IMR-90 (cell line): Measurements from ENCODE around the gene SARDH. TPM values are rescaled to one million over a fixed set of nuclear protein-coding genes. Genes with fewer than 3 reads are reported as not detected.

Experiments
- ATAC-seq: fragments of 200-7000 bp; cut with Tn5 transposase; 2 replicates; pipeline ENCODE4 v1.9.1; 2020; ENCODE audit warnings: low read depth, mild to moderate bottlenecking, moderate library complexity
- BruUV-seq: library from RNA; stranded (reverse); fragments of 400-500 nt; replicated peaks from 2 replicates; lab custom pipeline; 2021; lab: Mats Ljungman, UMichigan
- CTCF ChIA-PET: fragments of 300-600 bp; formaldehyde crosslinking; extraction: SDS; loops from one replicate; lab custom pipeline; 2021; ENCODE audit warnings: antibody characterized with exemption; lab: Yijun Ruan, JAX
- POLR2A ChIA-PET: fragments of 300-600 bp; sonication (Branson Sonifier 250); formaldehyde crosslinking; loops from one replicate; lab custom pipeline; 2022; ENCODE audit warnings: antibody characterized with exemption; ENCODE audit not compliant: unreplicated experiment; lab: Charles Lee
- DNase-seq: peaks from one replicate; pipeline ENCODE4 v3.0.0; 2013
- H2AFZ ChIP-seq: replicated peaks from 2 replicates; pipeline ENCODE3; 2013; ENCODE audit warnings: low read length, mild to moderate bottlenecking; ENCODE audit not compliant: poor library complexity
- H2AK5ac ChIP-seq: 2 replicates; pipeline ENCODE4 v1.6.1; 2013; ENCODE audit warnings: low read depth, low read length, inconsistent platforms
- H2AK9ac ChIP-seq: replicated peaks from 2 replicates; pipeline ENCODE3; 2013; ENCODE audit warnings: mild to moderate bottlenecking, low read depth, low read length, moderate library complexity; ENCODE audit not compliant: poor library complexity
- H2BK120ac ChIP-seq: 2 replicates; pipeline ENCODE4 v1.6.1; 2013; ENCODE audit warnings: low read depth, low read length, inconsistent platforms
- H2BK15ac ChIP-seq: 3 replicates; pipeline ENCODE4 v1.6.1; 2013; ENCODE audit warnings: low read depth, low read length, inconsistent platforms
- H2BK20ac ChIP-seq: 2 replicates; pipeline ENCODE4 v1.6.1; 2013; ENCODE audit warnings: low read depth, mild to moderate bottlenecking, inconsistent platforms, low read length, moderate library complexity
- H2BK5ac ChIP-seq: 2 replicates; pipeline ENCODE4 v1.6.1; 2013; ENCODE audit warnings: mild to moderate bottlenecking, low read depth, low read length, inconsistent platforms; ENCODE audit not compliant: poor library complexity, severe bottlenecking
- H3K14ac ChIP-seq: replicated peaks from 2 replicates; pipeline ENCODE4 v1.6.1; 2013; ENCODE audit warnings: low read depth, low read length, inconsistent platforms
- H3K18ac ChIP-seq: 2 replicates; pipeline ENCODE4 v1.6.1; 2013; ENCODE audit warnings: low read depth, low read length, control low read depth
- H3K23ac ChIP-seq: 2 replicates; pipeline ENCODE4 v1.6.1; 2013; ENCODE audit warnings: low read depth, low read length, inconsistent platforms
- H3K27ac ChIP-seq: 2 replicates; pipeline ENCODE4 v1.5.1; 2013; ENCODE audit warnings: mild to moderate bottlenecking, control low read depth, low read length; ENCODE audit not compliant: insufficient read depth
- H3K27me3 ChIP-seq: 2 replicates; pipeline ENCODE4 v1.6.1; 2013; ENCODE audit warnings: low read length; ENCODE audit not compliant: control insufficient read depth, insufficient read depth
- H3K36me3 ChIP-seq: 2 replicates; pipeline ENCODE4 v1.6.1; 2013; ENCODE audit warnings: low read length, mixed read lengths; ENCODE audit not compliant: control insufficient read depth, insufficient read depth
- H3K4ac ChIP-seq: 2 replicates; pipeline ENCODE4 v1.6.1; 2013; ENCODE audit warnings: low read depth, low read length, inconsistent platforms
- H3K4me1 ChIP-seq: 2 replicates; pipeline ENCODE4 v1.6.1; 2013; ENCODE audit warnings: low read length, mixed read lengths; ENCODE audit not compliant: control insufficient read depth, insufficient read depth
- H3K4me2 ChIP-seq: 2 replicates; pipeline ENCODE4 v1.6.1; 2013; ENCODE audit warnings: low read depth, mild to moderate bottlenecking, control low read depth, low read length, moderate library complexity
- H3K4me3 ChIP-seq: 2 replicates; pipeline ENCODE4 v1.5.1; 2013; ENCODE audit warnings: low read depth, mild to moderate bottlenecking, control low read depth, low read length, moderate library complexity; ENCODE audit not compliant: insufficient read depth
- H3K56ac ChIP-seq: 2 replicates; pipeline ENCODE4 v1.6.1; 2013; ENCODE audit warnings: low read length, inconsistent platforms; ENCODE audit not compliant: insufficient read depth; ENCODE audit errors: extremely low read depth
- H3K79me1 ChIP-seq, 2 experiments: 2 replicates each; pipeline ENCODE4 v1.6.1; 2013; ENCODE audit warnings: low read length in 2 of 2, inconsistent platforms in 1 of 2, low read depth in 1 of 2
- H3K9ac ChIP-seq: 2 replicates; pipeline ENCODE4 v1.6.1; 2013; ENCODE audit warnings: low read depth, low read length, control low read depth
- H3K9me1 ChIP-seq: 2 replicates; pipeline ENCODE4 v1.6.1; 2013; ENCODE audit warnings: low read length, inconsistent platforms; ENCODE audit not compliant: insufficient read depth
- H3K9me3 ChIP-seq: 2 replicates; pipeline ENCODE4 v1.6.1; 2013; ENCODE audit warnings: low read length; ENCODE audit not compliant: control insufficient read depth, insufficient read depth
- H4K20me1 ChIP-seq: 2 replicates; pipeline ENCODE4 v1.6.1; 2013; ENCODE audit warnings: low read length, inconsistent platforms; ENCODE audit not compliant: insufficient read depth
- H4K5ac ChIP-seq: 2 replicates; pipeline ENCODE4 v1.6.1; 2013; ENCODE audit warnings: mild to moderate bottlenecking, low read depth, low read length, control low read depth
- H4K8ac ChIP-seq, 2 experiments: 2 replicates each; pipeline ENCODE4 v1.6.1; 2013; ENCODE audit warnings: low read depth in 2 of 2, low read length in 2 of 2, control low read depth in 1 of 2, inconsistent platforms in 1 of 2
- H4K91ac ChIP-seq: 2 replicates; pipeline ENCODE4 v1.6.1; 2013; ENCODE audit warnings: low read depth, low read length, inconsistent platforms; ENCODE audit not compliant: insufficient read depth
- BHLHE40 ChIP-seq: fragments of 150-350 bp; IDR thresholded peaks from 2 replicates; pipeline ENCODE4 v1.6.1; 2016; ENCODE audit warnings: mild to moderate bottlenecking, low read depth, low read length
- CEBPB ChIP-seq: IDR thresholded peaks from 2 replicates; pipeline ENCODE4 v1.6.1; 2012; ENCODE audit warnings: low read depth, low read length, improper control_type of control experiment
- MAFK ChIP-seq: IDR thresholded peaks from 2 replicates; pipeline ENCODE4 v1.6.1; 2012; ENCODE audit warnings: low read depth, low read length, improper control_type of control experiment
- MAZ ChIP-seq: IDR thresholded peaks from 2 replicates; pipeline ENCODE4 v1.6.1; 2012; ENCODE audit warnings: low read depth, mild to moderate bottlenecking, low read length, improper control_type of control experiment, moderate library complexity, borderline replicate concordance
- POLR2A ChIP-seq: IDR thresholded peaks from 2 replicates; pipeline ENCODE4 v1.6.1; 2012; ENCODE audit warnings: mild to moderate bottlenecking, low read depth, low read length
- RAD21 ChIP-seq: IDR thresholded peaks from 2 replicates; pipeline ENCODE4 v1.6.1; 2012; ENCODE audit warnings: low read length, improper control_type of control experiment
- WGBS, 2 experiments: methylation state at CpG; one replicate each; pipeline versions ENCODE4 v1.1.5 to v1.1.7; 2013; ENCODE audit warnings: missing lambda C conversion rate in 2 of 2; ENCODE audit not compliant: insufficient read length in 1 of 2; ENCODE audit errors: extremely low coverage in 2 of 2; 5-methylcytosine and 5-hydroxymethylcytosine counted together
- dilution Hi-C: fragments of 300-500 bp; cut with HindIII; formaldehyde crosslinking; loops from one replicate; pipeline ENCODE4 v1.14.3; 2018; ENCODE audit warnings: low sequenced_read_pairs; ENCODE audit not compliant: unreplicated experiment
- in situ Hi-C: fragments of 300-500 bp; cut with MboI; formaldehyde crosslinking; loops from 3 replicates; pipeline ENCODE4 v1.14.3; 2019; ENCODE audit warnings: low sequenced_read_pairs, inconsistent platforms, mixed read lengths
- intact Hi-C: fragments of 100-400 bp; cut with micrococcal nuclease; formaldehyde crosslinking; loops from 2 replicates; pipeline ENCODE4 v1.10.0; 2022
- polyA plus RNA-seq, 3 experiments: library from polyadenylated mRNA; depleted of rRNA; stranded (reverse); fragments of >200 nt; gene quantifications; 2 replicates each; pipeline ENCODE4 v1.2.3, GENCODE V29; 2012; ENCODE audit warnings: low replicate concordance in 1 of 3
- total RNA-seq: library from RNA; depleted of rRNA; stranded (reverse); fragments of >200 nt; gene quantifications from 2 replicates; pipeline ENCODE4 v1.2.3, GENCODE V29; 2012

Gene SARDH
- total and polyA plus RNA-seq, 2 of the 4 experiments (the other 2 are of a cell fraction), result 5.0 to 7.5 TPM

DNA sequence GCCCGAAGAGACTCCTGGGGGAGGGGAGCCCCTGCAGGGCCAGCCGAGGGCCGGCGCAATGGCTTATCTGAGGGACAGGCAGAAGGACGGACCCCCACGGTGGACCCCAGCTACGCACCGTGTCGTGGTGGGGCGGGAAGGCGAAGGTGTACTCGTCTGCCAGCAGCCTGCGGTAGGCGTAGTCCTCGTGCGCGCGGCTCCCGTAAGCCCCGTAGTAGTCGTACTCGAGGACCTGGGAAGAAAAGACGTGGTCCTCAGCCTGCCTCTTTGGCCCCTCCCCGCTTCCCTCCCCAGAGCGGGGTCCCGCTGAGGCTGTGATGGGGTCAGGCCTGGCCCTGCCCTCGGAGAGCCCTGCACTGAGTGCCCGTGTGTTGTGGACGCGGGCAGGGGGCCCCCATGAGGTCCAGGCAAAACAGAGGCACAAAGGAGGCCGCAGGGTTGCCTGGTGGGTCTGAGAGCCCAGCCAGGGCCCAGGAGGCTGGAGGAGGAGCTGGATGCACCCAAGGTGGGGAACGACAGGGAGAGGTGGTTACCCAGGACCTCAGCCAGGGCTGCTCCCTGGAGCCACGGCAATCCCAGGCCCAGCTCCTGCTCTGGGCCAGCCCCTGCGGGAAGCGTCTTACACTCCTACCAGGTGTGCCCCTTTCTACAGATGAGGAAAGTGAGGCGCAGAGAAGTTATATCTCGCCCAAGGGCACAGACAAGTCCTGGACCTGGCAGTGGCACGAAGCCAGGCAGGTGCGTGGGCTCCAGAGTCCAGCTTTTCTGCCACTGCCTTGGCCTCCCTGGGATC, 35.2 kb downstream of the SARDH start (continued):
- no peak for TF ChIP-seq MAFK
- no peak for TF ChIP-seq CEBPB

DNA sequence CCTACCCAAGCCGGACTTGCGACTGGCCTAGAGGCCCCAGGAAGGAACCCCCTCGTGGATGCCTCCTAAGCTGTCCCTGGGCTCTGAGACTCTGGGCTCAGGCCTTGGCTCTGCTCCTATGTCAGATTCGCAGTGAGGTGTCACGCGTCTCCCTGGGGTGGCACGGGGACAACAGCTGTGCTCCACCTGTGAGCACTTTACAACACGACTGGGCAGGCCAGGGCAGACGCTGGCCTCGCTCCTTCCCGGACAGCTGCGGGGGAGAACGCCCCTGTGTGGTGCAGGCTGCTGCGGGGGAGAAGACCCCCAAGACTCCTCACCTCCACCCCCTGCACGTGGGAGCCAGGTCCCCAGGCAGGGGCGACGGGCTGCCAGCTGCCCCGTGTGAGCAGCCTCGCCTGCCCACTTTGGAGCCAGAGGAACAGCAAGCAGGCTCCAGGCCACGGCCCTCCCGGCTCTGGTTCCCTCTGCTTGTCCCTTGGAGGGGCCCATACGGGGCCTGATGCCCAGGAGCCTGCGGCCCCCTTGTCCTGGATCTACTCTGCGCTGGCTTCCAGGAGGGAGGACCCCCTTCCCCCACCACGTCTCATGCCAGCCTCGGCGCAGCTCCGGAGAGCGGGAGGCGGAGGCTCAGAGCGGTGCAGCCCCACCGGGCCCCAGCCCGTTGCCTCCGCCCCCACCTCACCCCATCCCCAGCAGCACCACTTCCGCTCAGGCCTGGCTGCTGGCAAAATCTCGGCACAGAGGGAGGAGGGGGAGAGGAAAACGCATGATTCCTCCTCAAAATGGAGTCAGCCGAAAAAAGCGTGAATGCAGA, 36.0 kb downstream of the SARDH start:
- WGBS, 2 experiments, result 54% methylated on average over 10 of the region's 39 CpGs; no CpG with 5 or more reads in 1 of the 2 experiments

More for the DNA sequence above, 36.0 kb downstream of the SARDH start:
- Histone ChIP-seq H2BK20ac (no peak overlapping the region), H4K91ac (peak overlapping the region; percentile 24; the same call in 1 of the 2 replicates), H2BK120ac (no peak overlapping the region), H3K4me1 (peaks cover 13% of the 10 kb centered on the region), H4K20me1 (no peaks in the 10 kb centered on the region), H3K9me3 (no peaks in the 10 kb centered on the region), H3K79me1 (no peaks in the 10 kb centered on the region), H3K18ac (peak overlapping the region; percentile 52; the same call in 1 of the 2 replicates), H3K9ac (peak overlapping the region; percentile 41; the same call in 1 of the 2 replicates), H3K9me1 (no peaks in the 10 kb centered on the region), H2BK5ac (no peak overlapping the region), H3K27me3 (peaks cover 2% of the 10 kb centered on the region; the same call in 1 of the 2 replicates), H3K56ac (no peak overlapping the region), H3K14ac (no peak overlapping the region), H2AK9ac (peak overlapping the region; percentile 60), H3K4me2 (peak overlapping the region; percentile 4; the same call in 1 of the 2 replicates), H4K8ac (peak overlapping the region; percentile 80 to 93), H3K4ac (no peak overlapping the region), H2AK5ac (no peak overlapping the region), H3K4me3 (no peak overlapping the region), H3K36me3 (no peaks in the 10 kb centered on the region), H2AFZ (peak overlapping the region; percentile 87), H3K27ac (no peak overlapping the region), H4K5ac (peak overlapping the region; percentile 98), H3K23ac (no peak overlapping the region), H2BK15ac (no peak overlapping the region)
- in situ Hi-C loops (no loop called here), intact Hi-C loops (no loop called here), dilution Hi-C loops (no loop called here)
- CTCF ChIA-PET, result interaction anchor here (0.7 kb wide), 1 partner anchor 117 kb away, joined by 3 read pairs; no protein-coding TSS in a partner anchor
- DNase-seq, result peak; percentile 15
- TF ChIP-seq MAZ, result peak; percentile 70; the same call in 1 of the 2 replicates
- no peak for TF ChIP-seq CEBPB
- no peak for TF ChIP-seq RAD21
- TF ChIP-seq BHLHE40, result no peak
- TF ChIP-seq POLR2A, result no peak
- POLR2A ChIA-PET, result no interaction called here
- BruUV-seq, result no TSS peak
- ATAC-seq, result peak; percentile 53
